ENCODE results near the gene AUTS2.

Gene AUTS2

GRCh38 chr7:69871886-69872569 lies 273.8 kb downstream of the AUTS2 start:
- Histone ChIP-seq H3K27me3 (no peaks in the 10 kb centered on the region), H3K36me3 (no peaks in the 10 kb centered on the region), H3K4me3 (ENCODE audit: low read depth in 1 of 2, low read length in 1 of 2) (no peak overlapping the region), H3K4me1 (ENCODE audit: control insufficient read depth in 1 of 2, insufficient read depth in 1 of 2, low read depth in 1 of 2, low read length in 1 of 2) (no peaks in the 10 kb centered on the region), H3K27ac (no peak overlapping the region), H3K9me3 (no peaks in the 10 kb centered on the region)
- no peak for TF ChIP-seq CTCF (IDR thresholded peaks at IDR 0.05)

GRCh38 chr7:69873512-69873911 lies 275.2 kb downstream of the AUTS2 start:
- Histone ChIP-seq H3K9me3 (no peaks in the 10 kb centered on the region), H3K27ac (no peak overlapping the region), H3K4me1 (ENCODE audit: control insufficient read depth in 1 of 2, insufficient read depth in 1 of 2, low read depth in 1 of 2, low read length in 1 of 2) (no peaks in the 10 kb centered on the region), H3K36me3 (no peaks in the 10 kb centered on the region), H3K4me3 (ENCODE audit: low read depth in 1 of 2, low read length in 1 of 2) (no peak overlapping the region), H3K27me3 (no peaks in the 10 kb centered on the region)
- TF ChIP-seq CTCF (IDR thresholded peaks at IDR 0.05): no peak

GRCh38 chr7:69878015-69878414 lies 279.7 kb downstream of the AUTS2 start:
- no peak for TF ChIP-seq CTCF (IDR thresholded peaks at IDR 0.05)
- Histone ChIP-seq H3K4me3 (ENCODE audit: low read depth in 1 of 2, low read length in 1 of 2) (no peak overlapping the region), H3K4me1 (ENCODE audit: control insufficient read depth in 1 of 2, insufficient read depth in 1 of 2, low read depth in 1 of 2, low read length in 1 of 2) (no peaks in the 10 kb centered on the region), H3K27ac (no peak overlapping the region), H3K27me3 (no peaks in the 10 kb centered on the region), H3K9me3 (no peaks in the 10 kb centered on the region), H3K36me3 (no peaks in the 10 kb centered on the region)

- Histone ChIP-seq H3K36me3 (no peaks in the 10 kb centered on the region), H3K4me3 (ENCODE audit: low read depth in 1 of 2, low read length in 1 of 2) (no peak overlapping the region), H3K27ac (no peak overlapping the region), H3K27me3 (no peaks in the 10 kb centered on the region), H3K4me1 (ENCODE audit: control insufficient read depth in 1 of 2, insufficient read depth in 1 of 2, low read depth in 1 of 2, low read length in 1 of 2) (no peaks in the 10 kb centered on the region), H3K9me3 (no peaks in the 10 kb centered on the region)
- no peak for TF ChIP-seq CTCF (IDR thresholded peaks at IDR 0.05)
Observed at GRCh38 chr7:69878591-69878990, 280.3 kb downstream of the AUTS2 start.

GRCh38 chr7:69879989-69880388 lies 281.7 kb downstream of the AUTS2 start:
- H3K4me1 ChIP-seq (ENCODE audit: control insufficient read depth in 1 of 2, insufficient read depth in 1 of 2, low read depth in 1 of 2, low read length in 1 of 2): no peaks in the 10 kb centered on the region
- no peaks in the 10 kb centered on the region for H3K9me3 ChIP-seq
- H3K27me3 ChIP-seq: no peaks in the 10 kb centered on the region
- H3K27ac ChIP-seq: no peak overlapping the region
- H3K4me3 ChIP-seq (ENCODE audit: low read depth in 1 of 2, low read length in 1 of 2): no peak overlapping the region
- H3K36me3 ChIP-seq: no peaks in the 10 kb centered on the region
- no peak for TF ChIP-seq CTCF (IDR thresholded peaks at IDR 0.05)

Measured in neutrophil (primary cell).